ENCODE measurements around the gene RTN4RL1. TPM values are rescaled to one million over a fixed set of nuclear protein-coding genes. Genes with fewer than 3 reads are reported as not detected.

RTN4RL1 gene
- total and polyA plus RNA-seq, 2 of the 4 experiments (the other 2 are of a cell fraction) = under 0.01 to 0.03 TPM

DNA sequence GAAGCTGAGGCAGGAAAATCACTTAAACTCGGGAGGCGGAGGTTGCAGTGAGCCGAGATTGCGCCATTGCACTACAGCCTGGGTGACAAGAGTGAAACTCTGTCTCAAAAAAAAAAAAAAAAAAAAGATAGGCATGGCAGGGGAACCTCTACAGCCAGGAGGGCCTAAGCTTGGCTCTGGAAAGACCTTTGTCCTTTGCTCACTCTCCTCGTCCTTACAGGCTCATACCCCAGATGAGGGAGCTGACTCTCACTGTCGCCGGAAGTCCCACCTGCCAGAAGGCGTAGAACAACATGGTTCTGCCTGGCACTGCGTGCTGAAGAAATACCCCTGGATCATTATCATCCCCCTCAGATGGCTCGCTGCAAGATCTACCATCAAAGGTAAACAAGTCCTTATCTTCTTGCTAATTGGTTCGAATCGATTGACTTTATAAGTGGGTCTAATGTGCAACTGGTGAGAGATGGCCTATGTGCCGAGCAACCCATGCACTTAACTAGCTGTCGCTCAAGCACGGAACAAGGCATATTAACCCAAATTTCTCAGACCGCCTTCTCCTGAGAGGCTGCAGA lies 29.7 kb downstream of the RTN4RL1 start:
- BruUV-seq (replicated peaks) = no TSS peak
- TF ChIP-seq MXI1 (IDR thresholded peaks at IDR 0.05; ENCODE audit: borderline replicate concordance, low read depth, low read length) (no peak), POLR2A (IDR thresholded peaks at IDR 0.05; ENCODE audit: low read depth, low read length) (no peak), NFE2L2 (IDR thresholded peaks at IDR 0.05; ENCODE audit: low read depth, low read length) (no peak), MAZ (IDR thresholded peaks at IDR 0.05; ENCODE audit: borderline replicate concordance, low read depth, low read length) (no peak), ELK1 (IDR thresholded peaks at IDR 0.05; ENCODE audit: borderline replicate concordance, low read depth, low read length) (no peak), CHD1 (IDR thresholded peaks at IDR 0.05; ENCODE audit: low read depth, low read length) (no peak), RCOR1 (IDR thresholded peaks at IDR 0.05; ENCODE audit: insufficient replicate concordance, low read length) (no peak), BHLHE40 (IDR thresholded peaks at IDR 0.05; ENCODE audit: low read depth, low read length) (no peak), CEBPB (IDR thresholded peaks at IDR 0.05; ENCODE audit: low read depth, low read length) (no peak)
- Histone ChIP-seq H3K27ac (ENCODE audit: insufficient read depth, low read length) (no peak overlapping the region), H4K91ac (ENCODE audit: insufficient read depth, low read depth, low read length) (no peak overlapping the region), H3K27me3 (ENCODE audit: control insufficient read depth, insufficient read depth, low read length) (peaks cover 17% of the 10 kb centered on the region), H3K79me1 (ENCODE audit: low read depth in 1 of 2, low read length in 2 of 2) (no peaks in the 10 kb centered on the region), H3K56ac (ENCODE audit: extremely low read depth, insufficient read depth, low read length) (no peak overlapping the region), H2BK120ac (ENCODE audit: low read depth, low read length) (no peak overlapping the region), H3K4me2 (ENCODE audit: low read depth, low read length) (no peak overlapping the region), H3K9me1 (ENCODE audit: insufficient read depth, low read length) (no peaks in the 10 kb centered on the region), H3K23ac (ENCODE audit: low read depth, low read length) (no peak overlapping the region), H3K9ac (ENCODE audit: low read depth, low read length) (no peak overlapping the region), H3K9me3 (ENCODE audit: control insufficient read depth, insufficient read depth, low read length) (no peaks in the 10 kb centered on the region), H2AK9ac (replicated peaks; ENCODE audit: low read depth, low read length, poor library complexity) (no peak overlapping the region), H3K4me3 (ENCODE audit: insufficient read depth, low read depth, low read length) (no peak overlapping the region), H3K4me1 (ENCODE audit: control insufficient read depth, insufficient read depth, low read length) (peaks cover 11% of the 10 kb centered on the region), H2AK5ac (ENCODE audit: low read depth, low read length) (no peak overlapping the region), H2BK20ac (ENCODE audit: low read depth, low read length) (no peak overlapping the region), H3K14ac (replicated peaks; ENCODE audit: low read depth, low read length) (no peak overlapping the region), H3K4ac (ENCODE audit: low read depth, low read length) (no peak overlapping the region), H2BK5ac (ENCODE audit: low read depth, low read length, poor library complexity, severe bottlenecking) (no peak overlapping the region), H4K20me1 (ENCODE audit: insufficient read depth, low read length) (no peaks in the 10 kb centered on the region), H3K18ac (ENCODE audit: low read depth, low read length) (no peak overlapping the region), H4K8ac (ENCODE audit: low read depth in 2 of 2, low read length in 2 of 2) (no peak overlapping the region), H2AFZ (replicated peaks; ENCODE audit: low read length, poor library complexity) (no peak overlapping the region), H3K36me3 (ENCODE audit: control insufficient read depth, insufficient read depth, low read length) (no peaks in the 10 kb centered on the region), H4K5ac (ENCODE audit: low read depth, low read length) (no peak overlapping the region), H2BK15ac (ENCODE audit: low read depth, low read length) (no peak overlapping the region)
- DNase-seq (no peak), ATAC-seq (ENCODE audit: low read depth) (no peak)
- dilution Hi-C loops (cut with HindIII; ENCODE audit: low sequenced_read_pairs, unreplicated experiment) = no loop called here
- intact Hi-C loops (cut with micrococcal nuclease) = no loop called here
- in situ Hi-C loops (cut with MboI; ENCODE audit: low sequenced_read_pairs) = no loop called here
- POLR2A ChIA-PET (ENCODE audit: unreplicated experiment) = no interaction called here
- CTCF ChIA-PET = no interaction called here
- 80% methylated on average over 1 of the region's 16 CpGs; no CpG with 5 or more reads in 1 of the 2 experiments for WGBS, 2 experiments (ENCODE audit: extremely low coverage in 2 of 2, insufficient read length in 1 of 2)
